ENCODE measurements around the gene TASOR.
"Not testable (repeated sequence)": the region's sequence is repeated elsewhere in the genome, so short reads cannot be mapped to it uniquely, and the experiment has no call there.

TASOR gene

GRCh38 chr3:56702490-56703315 is 19.6 kb upstream of the TASOR start:
- no peak overlapping the region for H3K4me3 ChIP-seq
- no peak overlapping the region for H3K4me2 ChIP-seq
- H3K4me1 ChIP-seq, result no peaks in the 10 kb centered on the region
- no peak overlapping the region for H3K9ac ChIP-seq
- H4K20me1 ChIP-seq, result no peaks in the 10 kb centered on the region
- no peaks in the 10 kb centered on the region for H3K27me3 ChIP-seq
- H3K27ac ChIP-seq, result no peak overlapping the region
- no peak for TF ChIP-seq Cebpa-rat (IDR thresholded peaks at IDR 0.05)
- no peaks in the 10 kb centered on the region for H3K9me3 ChIP-seq
- no peaks in the 10 kb centered on the region for H3K36me3 ChIP-seq

GRCh38 chr3:56700151-56700550 is 17.1 kb upstream of the TASOR start:
- Histone ChIP-seq H3K9ac (no peak overlapping the region), H3K9me3 (no peaks in the 10 kb centered on the region), H3K4me2 (no peak overlapping the region), H4K20me1 (no peaks in the 10 kb centered on the region), H3K4me3 (no peak overlapping the region), H3K27ac (no peak overlapping the region), H3K4me1 (no peaks in the 10 kb centered on the region), H3K27me3 (no peaks in the 10 kb centered on the region), H3K36me3 (no peaks in the 10 kb centered on the region)
- no peak for TF ChIP-seq Cebpa-rat (IDR thresholded peaks at IDR 0.05)

GRCh38 chr3:56694867-56695683 is 12.0 kb upstream of the TASOR start:
- H3K9me3 ChIP-seq, result no peaks in the 10 kb centered on the region
- H4K20me1 ChIP-seq, result no peaks in the 10 kb centered on the region
- no peak overlapping the region for H3K9ac ChIP-seq
- H3K4me3 ChIP-seq, result no peak overlapping the region
- TF ChIP-seq Cebpa-rat (IDR thresholded peaks at IDR 0.05), result no peak
- no peaks in the 10 kb centered on the region for H3K36me3 ChIP-seq
- H3K4me2 ChIP-seq, result no peak overlapping the region
- peaks cover 25% of the 10 kb centered on the region for H3K4me1 ChIP-seq
- no peaks in the 10 kb centered on the region for H3K27me3 ChIP-seq
- no peak overlapping the region for H3K27ac ChIP-seq

GRCh38 chr3:56693750-56694149 is 10.7 kb upstream of the TASOR start:
- Histone ChIP-seq H3K27ac (no peak overlapping the region), H3K4me3 (no peak overlapping the region), H3K27me3 (no peaks in the 10 kb centered on the region), H3K4me2 (peak overlapping the region; percentile 39), H3K4me1 (peaks cover 25% of the 10 kb centered on the region), H3K9me3 (no peaks in the 10 kb centered on the region), H3K9ac (no peak overlapping the region), H4K20me1 (no peaks in the 10 kb centered on the region), H3K36me3 (no peaks in the 10 kb centered on the region)
- no peak for TF ChIP-seq Cebpa-rat (IDR thresholded peaks at IDR 0.05)

- not testable (repeated sequence) for H3K9me3 ChIP-seq, H3K4me3 ChIP-seq, H3K9ac ChIP-seq, H3K36me3 ChIP-seq, H3K27me3 ChIP-seq, H4K20me1 ChIP-seq, H3K27ac ChIP-seq
- peak overlapping the region; percentile 39 for H3K4me2 ChIP-seq
- H3K4me1 ChIP-seq, result peaks cover 33% of the 10 kb centered on the region
Measured at GRCh38 chr3:56692520-56693433, 9.7 kb upstream of the TASOR start.

GRCh38 chr3:56692001-56692365 is 8.9 kb upstream of the TASOR start:
- not testable (repeated sequence) for H3K4me3 ChIP-seq, H3K9ac ChIP-seq, H3K4me2 ChIP-seq, H3K27ac ChIP-seq, H3K27me3 ChIP-seq, H3K9me3 ChIP-seq, H4K20me1 ChIP-seq, H3K36me3 ChIP-seq
- H3K4me1 ChIP-seq, result peaks cover 33% of the 10 kb centered on the region

- H3K27me3 ChIP-seq, result no peaks in the 10 kb centered on the region
- no peak overlapping the region for H3K9ac ChIP-seq
- H3K9me3 ChIP-seq, result no peaks in the 10 kb centered on the region
- TF ChIP-seq Cebpa-rat (IDR thresholded peaks at IDR 0.05), result no peak
- H3K27ac ChIP-seq, result no peak overlapping the region
- H3K4me3 ChIP-seq, result no peak overlapping the region
- peaks cover 33% of the 10 kb centered on the region for H3K4me1 ChIP-seq
- H4K20me1 ChIP-seq, result no peaks in the 10 kb centered on the region
- no peaks in the 10 kb centered on the region for H3K36me3 ChIP-seq
- no peak overlapping the region for H3K4me2 ChIP-seq
Measured at GRCh38 chr3:56691165-56692000, 8.3 kb upstream of the TASOR start.

DNA sequence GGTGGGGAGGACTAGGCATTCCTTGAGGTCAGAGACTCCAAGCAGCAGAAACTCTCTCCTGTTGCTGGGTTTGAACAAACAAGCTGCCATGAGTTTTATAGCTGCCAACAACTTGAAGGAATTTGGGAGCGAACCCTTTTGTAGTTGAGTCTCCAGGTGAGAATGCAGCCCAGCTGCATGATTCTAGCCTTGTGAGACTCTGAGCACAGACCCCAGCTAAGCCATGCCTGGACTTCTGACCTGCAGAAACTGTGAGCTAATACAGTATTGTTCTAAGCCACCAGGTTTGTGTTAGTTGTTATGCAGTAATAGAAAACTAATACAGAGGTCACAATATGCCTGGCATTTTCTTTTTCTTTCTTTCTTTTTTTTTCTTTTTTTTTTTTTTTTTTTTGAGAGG is 6.2 kb upstream of the TASOR start:
- no peak overlapping the region for H3K4me2 ChIP-seq

DNA sequence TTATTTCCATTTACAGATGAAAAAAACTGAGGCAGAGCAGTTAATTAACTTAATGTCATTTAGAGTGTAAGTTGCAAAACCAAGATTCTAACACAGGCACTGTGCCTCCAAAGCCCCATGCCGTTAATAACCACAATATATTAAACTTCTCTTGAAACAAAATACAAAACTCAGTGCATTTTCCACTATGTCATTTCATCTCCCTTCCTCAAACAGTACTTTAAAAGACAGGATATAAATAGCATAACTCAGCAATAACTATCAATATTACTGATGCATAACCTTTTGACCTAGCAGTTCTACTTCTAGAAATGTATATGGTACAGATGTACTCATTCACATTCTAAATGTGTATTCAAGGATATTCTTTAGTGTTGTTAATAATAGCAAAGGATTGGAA is 5.1 kb upstream of the TASOR start:
- Histone ChIP-seq H3K9ac (no peak overlapping the region), H3K4me3 (no peak overlapping the region), H3K27ac (no peak overlapping the region), H3K4me1 (peaks cover 16% of the 10 kb centered on the region), H3K27me3 (no peaks in the 10 kb centered on the region), H3K4me2 (no peak overlapping the region), H4K20me1 (no peaks in the 10 kb centered on the region), H3K9me3 (peaks cover 9% of the 10 kb centered on the region), H3K36me3 (no peaks in the 10 kb centered on the region)
- no peak for TF ChIP-seq Cebpa-rat (IDR thresholded peaks at IDR 0.05)

More for the DNA sequence above, 6.2 kb upstream of the TASOR start:
- Histone ChIP-seq H3K27me3 (no peaks in the 10 kb centered on the region), H3K9ac (no peak overlapping the region), H3K4me3 (no peak overlapping the region), H4K20me1 (no peaks in the 10 kb centered on the region), H3K9me3 (no peaks in the 10 kb centered on the region), H3K36me3 (no peaks in the 10 kb centered on the region), H3K27ac (no peak overlapping the region), H3K4me1 (peaks cover 27% of the 10 kb centered on the region)
- TF ChIP-seq Cebpa-rat (IDR thresholded peaks at IDR 0.05), result no peak
